Epithelial cell of prostate (primary cell): Measurements from ENCODE around the gene C14orf119.

Experiments used
- DNase-seq: peaks from one replicate; pipeline ENCODE4 v3.0.0-alpha.2; 2011; ENCODE audit warnings: low read depth, low spot score
- H3K27ac ChIP-seq: fragments of 450-650 bp; 2 replicates; pipeline ENCODE4 v1.5.1; 2017; ENCODE audit warnings: mild to moderate bottlenecking

The C14orf119 gene

DNA sequence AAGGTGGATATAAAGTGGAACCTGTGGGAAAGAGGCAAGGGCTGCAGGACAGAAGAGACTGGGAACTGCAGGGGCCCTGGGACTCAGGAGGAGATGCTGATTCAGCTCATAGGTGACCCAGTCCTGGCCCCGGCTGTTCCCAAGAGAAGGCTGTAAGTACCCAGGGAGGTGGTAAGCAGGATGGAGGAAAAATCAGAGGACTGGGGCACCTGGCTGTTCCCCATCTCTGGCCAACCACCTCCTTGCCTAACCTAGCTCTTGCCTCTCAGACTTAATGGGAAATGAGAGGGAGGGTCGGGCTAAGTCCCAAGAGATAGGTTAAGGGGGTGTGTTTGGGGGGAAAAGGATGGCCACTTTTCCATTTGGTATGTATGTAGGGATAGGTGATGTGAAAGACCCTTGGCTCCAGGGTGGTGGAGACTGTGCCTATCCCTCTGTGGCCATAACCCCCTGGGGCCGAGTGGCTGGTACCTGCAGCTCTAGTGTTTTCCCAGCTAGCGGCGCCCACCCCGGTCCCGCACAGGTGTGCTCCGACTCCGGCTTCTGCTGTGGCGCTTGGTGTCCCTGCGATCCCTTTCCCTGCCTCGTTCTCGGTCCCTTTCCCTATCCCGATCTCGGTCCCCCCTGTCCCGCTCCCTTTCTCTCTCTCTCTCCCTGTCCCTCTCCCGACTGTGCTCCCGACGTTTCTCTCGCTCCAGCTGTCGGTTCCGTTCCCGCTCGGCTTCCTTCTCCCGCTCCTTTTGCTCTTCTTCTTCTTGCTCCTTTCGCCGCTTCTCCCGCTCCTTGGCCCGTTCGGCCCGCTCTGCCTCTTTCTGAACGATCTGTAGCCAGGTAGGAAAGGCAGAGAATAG, 36.4 kb upstream of the C14orf119 start:
- peak overlapping the region; percentile 47 for H3K27ac ChIP-seq
- no peak for DNase-seq

DNA sequence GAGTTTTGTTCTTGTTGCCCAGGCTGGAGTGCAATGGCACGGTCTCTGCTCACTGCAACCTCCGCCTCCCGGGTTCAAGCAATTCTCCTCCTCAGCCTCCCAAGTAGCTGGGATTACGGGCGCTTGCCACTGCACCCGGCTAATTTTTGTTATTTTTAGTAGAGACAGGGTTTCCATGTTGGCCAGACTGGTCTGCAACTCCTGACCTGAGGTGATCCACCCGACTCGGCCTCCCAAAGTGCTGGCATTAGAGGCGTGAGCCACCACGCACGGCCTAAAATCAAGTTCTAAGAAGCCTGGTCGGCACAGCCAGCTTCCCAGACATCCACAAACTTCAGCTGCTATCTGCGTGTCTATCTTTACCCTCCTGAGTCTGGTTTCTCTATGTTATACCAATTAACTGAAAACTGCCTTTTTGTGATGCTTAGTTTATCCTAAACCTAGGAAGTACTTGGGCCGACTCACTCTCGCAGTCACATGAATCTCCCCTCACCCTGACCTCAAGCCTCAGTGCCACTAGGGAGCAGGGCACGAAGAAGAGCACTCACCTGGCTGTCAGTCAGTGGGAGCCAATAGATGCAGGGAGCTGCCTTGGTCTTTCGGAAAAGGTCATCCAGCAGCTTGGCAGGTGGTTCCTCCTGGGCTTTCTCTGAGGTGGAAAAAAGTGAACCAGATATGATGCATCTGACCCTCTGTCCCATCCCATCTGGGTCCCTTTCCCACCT, 34.6 kb upstream of the C14orf119 start:
- H3K27ac ChIP-seq, result no peak overlapping the region
- no peak for DNase-seq

DNA sequence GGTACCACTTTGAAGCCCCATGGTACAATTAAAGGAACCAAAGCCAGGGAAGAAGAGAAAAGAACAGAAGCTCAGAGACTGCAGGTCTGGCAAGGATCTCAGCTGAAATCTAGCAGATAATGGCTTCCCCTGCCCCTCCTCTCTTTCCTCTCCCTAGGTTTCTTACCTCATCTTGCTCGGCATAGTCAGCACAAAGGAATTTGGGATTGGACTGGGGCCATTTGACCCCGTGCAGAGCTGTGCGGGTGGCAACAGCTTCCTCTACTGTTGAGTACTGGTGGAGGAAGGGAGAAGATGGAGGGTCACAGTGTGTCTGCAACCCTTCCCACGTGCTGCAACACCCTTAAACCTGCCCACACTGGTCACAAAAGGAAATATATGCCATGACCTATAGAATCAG, 33.3 kb upstream of the C14orf119 start:
- peak; percentile 57 for DNase-seq
- peak overlapping the region; percentile 65 for H3K27ac ChIP-seq

DNA sequence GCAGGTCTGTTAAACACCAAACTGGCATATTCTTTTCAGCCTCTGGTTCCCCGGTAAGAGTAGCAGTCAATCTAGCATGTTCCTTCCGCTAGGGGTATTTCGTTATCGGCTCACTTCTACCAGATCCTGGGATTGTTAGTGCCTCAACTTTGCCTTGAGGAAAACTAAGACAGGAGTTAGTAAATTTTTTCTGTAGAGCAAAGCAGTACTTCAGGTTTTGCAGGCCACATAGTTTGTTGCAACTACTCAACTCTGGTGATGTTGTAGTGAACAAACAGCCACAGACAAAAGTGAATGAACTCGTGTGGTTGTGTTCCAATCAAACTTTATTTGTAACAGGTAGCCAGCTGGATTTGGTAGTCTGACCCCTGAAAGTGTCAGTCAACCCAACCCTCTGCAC, 31.7 kb upstream of the C14orf119 start:
- peak overlapping the region; percentile 65 for H3K27ac ChIP-seq
- no peak for DNase-seq

DNA sequence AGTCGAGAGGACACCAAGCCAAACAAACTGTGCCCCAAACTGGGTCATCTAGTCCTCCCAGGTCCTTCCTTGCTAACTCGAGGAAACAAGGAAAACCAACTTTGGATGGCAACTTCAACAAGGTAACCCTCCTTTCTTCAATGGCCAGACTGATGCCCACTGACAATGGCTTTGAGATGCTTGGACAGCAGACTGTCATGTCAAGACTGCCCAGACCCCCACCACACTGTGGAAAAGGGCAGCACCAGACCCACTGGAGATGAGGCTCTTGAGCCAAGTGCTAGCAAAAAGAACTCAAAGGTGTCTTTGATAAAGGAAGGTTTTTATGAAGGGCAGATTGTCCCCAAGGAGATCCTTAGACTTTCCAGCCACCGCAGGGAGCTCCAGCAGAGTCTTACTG, 28.9 kb upstream of the C14orf119 start:
- DNase-seq, result no peak
- H3K27ac ChIP-seq, result no peak overlapping the region

DNA sequence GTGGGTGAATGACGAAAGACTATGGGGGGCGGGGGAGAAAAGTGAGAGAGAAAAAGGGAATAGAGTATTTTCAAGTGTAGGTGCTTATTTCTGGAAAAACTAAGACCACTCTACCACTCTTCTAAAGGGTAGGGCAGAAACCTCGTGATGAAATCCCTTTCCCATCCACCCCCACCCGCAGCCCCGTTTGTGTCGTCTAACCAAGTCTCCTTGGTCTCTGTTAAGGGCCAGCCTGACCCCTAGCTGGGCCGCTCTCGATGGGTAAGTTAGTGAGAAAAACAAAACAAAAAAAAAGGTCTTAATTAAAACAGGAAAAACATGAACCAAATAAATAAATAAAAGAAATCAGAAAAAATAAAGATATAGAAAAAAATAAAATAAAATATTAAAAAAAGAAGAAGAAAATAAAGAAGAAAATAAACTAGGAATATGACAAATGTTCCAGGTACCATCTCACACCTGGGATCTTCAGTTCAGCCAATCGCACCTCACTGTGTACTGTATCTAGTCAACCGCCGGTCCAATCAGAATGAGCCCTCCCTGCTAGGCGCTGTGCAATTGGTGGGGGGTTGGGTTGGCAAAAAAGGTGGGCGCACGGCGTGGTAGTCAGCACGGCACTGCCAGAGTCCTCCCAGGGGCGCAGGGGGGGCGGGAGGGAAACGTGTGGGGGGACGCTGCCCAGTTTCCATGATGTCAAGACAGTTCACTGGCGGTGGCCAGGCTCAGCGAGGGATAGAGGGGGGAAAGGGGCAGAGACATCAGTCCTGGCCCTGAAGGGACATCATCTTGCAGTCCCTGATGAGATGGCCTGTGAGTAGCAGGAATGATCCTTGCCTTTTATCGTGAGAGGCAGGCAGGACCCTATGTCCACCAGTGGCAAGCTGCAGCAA, 28.2 kb upstream of the C14orf119 start:
- H3K27ac ChIP-seq, result no peak overlapping the region
- no peak for DNase-seq

DNA sequence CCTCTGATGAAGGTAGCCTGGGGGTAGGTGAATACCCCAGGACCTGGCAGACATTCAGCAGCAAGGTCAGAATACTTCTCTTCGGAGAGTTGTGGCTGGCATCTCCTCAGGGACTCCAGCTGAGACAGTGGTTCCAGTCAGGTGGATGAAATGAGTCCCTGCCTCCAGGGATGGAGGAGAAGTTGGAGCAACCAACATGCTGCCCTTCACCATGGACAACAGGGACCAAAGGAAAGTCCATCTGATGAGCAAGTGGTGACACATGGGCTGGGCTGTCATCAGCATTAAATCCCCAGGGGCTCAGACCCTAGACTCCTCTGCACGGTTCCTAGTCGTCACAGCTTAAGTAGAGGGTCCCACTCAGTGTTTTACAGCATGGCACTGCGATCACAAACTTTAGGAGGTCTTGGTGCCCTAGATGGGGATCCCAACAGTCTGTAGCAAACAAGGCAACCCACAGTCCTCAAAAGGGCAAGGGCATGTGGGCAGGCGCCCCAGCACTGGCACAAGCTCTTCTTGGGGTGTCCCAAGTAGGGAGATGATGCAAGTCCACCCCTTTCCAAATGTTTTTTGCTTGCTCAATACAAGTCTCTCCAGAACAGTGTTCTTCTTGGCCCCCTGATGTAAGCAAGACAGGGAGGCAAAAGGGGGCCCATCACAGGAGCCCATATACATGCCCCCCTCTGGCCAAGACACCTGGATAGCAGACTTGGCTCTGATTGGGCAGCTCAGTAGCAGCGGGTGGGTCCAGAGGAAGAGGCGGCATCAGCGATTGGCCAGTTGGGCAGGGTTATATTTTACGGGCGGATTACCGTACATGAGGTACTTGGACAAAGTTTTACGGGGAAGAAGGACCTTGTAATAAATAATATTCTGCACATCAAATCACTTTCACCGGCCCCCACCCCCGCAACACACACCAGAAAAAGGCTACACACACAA, 27.2 kb upstream of the C14orf119 start:
- H3K27ac ChIP-seq, result no peak overlapping the region
- no peak for DNase-seq

DNA sequence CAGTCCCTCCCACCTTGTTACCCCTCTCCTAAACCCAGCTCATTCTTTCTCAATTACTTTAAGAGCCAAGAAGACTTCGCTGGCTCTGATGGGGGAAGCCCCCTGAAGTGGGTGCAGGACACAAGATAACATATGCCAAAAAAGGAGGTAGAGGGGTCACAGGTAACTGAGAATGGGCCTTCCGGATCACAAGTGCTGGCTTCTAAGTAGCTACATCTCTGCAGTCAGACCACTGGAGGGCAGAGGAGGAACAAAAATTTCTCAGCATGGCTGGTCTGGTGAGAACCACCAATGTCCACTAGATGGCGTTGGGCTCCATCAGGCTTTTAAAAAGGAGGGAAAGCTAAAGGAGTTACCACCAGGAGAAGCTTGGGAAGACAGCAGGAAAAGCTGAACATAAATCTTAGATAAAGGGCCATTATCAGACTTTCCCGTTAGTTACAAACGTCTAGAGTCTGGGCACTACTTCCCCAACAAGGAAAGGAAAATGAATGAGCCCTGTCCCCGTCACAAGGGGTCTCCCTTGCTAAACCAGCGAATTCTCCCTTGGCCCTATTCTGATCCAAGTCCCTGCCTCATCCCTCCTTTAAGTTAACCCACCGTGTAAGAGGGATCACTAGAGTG, 26.4 kb upstream of the C14orf119 start:
- DNase-seq, result peak; percentile 50
- H3K27ac ChIP-seq, result no peak overlapping the region

DNA sequence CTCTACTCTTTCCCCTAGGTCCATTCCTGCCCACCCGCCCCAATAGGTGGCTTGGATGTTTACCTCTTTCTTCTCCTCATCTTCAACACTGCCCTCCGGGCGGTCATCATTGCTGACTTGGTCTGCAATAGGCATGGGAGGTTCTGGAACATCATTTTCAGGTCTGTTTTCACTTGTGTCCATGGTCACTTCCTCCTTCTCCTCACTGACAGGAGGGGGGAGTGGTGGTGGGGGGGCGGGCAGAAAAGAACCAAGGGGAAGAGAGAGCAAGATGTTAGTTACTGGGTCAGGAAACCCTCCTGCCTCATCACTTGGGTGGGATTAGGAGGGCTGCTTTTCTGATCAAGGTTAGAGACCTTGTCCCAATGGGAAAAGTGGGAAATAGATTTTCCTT, 25.9 kb upstream of the C14orf119 start:
- no peak overlapping the region for H3K27ac ChIP-seq
- DNase-seq, result no peak

DNA sequence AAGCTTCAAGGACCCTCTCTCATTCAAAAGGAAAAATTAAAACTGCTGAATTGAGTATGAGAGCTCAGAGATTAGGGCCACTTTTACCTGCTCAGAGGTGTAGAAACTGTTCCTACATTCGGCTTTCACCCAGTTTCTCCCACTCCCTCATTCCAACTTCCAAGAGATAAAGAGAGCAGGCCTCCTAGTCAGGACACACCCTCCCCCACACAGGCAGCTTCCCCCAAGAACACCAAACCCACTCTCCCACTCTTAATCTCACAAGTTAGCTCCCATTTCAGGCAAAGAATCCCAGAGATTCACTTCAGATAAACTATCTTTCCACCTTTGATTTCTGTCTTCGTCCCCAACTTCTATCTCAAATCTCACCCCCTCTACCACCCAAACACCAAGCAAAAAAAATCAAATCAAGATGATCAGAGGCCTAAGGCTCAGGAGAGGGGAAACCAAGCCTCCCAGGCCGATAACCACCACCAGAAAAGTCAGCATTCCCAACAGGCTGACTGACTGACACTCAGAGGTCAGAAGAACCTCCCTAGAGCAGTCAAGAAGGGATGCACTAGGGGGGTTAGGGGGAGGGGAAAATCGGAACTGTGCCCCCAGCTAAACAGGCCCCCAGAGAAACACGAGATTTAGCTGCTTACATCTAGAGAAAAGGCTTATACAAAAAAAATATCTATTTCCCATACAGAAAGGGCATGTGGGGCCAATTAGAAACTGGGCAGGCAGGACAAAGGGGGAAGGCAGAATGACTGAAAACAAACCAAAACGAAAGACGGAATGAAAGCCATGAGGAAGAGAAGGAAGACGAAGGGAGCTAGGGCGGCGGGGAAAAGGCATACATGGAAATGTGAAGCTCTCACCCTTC, 24.8 kb upstream of the C14orf119 start:
- H3K27ac ChIP-seq, result peak overlapping the region; percentile 72
- no peak for DNase-seq

DNA sequence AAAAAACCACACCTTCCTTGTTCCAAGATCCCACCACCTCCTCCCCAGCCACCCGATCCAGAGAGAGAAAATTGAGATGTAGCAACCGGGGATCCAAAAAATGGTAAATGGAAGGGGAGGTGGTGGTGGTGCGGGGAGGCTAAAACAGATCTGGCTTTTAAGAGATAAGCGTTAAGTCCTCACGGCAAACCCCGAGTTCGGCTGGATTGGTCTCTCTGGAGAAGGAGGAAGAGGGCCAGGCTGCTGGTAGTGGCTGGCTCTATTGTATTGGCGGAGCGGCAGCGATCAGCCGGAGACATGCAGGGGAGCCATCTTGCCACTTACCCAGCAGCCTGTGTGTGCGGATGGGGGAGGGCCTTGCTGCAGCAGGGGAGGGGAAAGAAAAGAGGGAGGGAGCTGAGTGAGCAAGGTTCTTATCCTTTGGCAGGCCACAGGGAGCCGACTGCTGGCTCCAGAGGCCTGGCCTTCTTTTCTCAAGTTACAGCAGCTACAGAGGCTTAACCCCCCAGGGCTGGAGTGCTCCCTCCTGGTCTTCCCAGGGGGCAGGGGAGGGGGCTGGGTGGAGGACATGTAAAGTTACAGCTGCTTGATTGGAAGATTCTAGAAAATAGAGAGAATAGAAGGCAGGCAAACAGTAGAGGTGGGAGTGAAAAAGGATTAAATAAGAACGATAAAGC, 23.9 kb upstream of the C14orf119 start:
- peak; percentile 72 for DNase-seq

DNA sequence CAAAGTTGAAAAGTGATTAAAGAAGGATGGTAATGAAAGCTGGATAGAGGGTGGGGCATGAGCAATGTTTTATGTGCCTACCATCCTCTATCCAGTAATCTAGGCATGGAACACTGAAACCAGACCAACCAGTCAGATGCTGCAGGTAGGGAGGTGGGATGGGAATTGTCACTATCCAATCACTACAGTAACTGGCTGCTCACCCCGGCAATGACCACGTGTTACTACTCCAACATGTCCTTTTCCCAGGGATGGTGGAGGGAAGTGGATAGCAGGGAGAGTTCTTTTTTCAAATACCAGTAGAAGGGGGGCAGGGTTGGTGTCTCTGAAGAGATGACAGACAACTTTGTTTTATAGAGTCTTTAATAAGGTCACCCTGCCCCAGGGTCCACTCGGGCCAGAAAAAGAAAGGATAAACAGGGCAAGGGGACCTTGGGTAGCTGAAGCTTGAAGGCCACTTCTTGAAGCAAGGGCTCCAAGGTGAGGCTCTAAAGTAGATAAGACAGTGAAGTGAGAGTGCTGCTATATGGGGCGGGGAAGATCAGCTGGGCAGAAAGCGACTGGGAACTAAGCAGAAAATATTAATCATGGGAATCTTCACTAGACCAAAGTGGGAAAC, 23.3 kb upstream of the C14orf119 start:
- H3K27ac ChIP-seq, result peak overlapping the region; percentile 72
- no peak for DNase-seq

More for the DNA sequence above, 23.9 kb upstream of the C14orf119 start:
- H3K27ac ChIP-seq, result peak overlapping the region; percentile 72

DNA sequence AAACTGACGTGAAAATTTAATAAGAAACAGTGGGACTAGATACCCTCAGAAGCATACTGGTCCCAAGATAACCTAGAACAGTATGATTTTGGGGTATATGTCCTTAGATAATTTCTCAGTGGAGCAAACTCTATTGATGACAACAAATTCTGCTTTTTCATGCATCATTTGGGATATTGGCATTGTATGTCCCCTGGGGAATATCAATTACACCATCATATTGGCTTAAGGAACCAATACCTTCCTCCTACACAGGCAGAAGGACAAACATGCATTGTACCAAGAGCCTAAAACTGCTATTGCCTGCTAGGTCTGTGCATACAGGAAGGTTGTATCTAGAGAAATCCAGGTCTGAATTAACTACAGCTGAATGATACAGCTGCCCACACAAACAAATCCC, 20.4 kb upstream of the C14orf119 start:
- H3K27ac ChIP-seq, result no peak overlapping the region
- no peak for DNase-seq

DNA sequence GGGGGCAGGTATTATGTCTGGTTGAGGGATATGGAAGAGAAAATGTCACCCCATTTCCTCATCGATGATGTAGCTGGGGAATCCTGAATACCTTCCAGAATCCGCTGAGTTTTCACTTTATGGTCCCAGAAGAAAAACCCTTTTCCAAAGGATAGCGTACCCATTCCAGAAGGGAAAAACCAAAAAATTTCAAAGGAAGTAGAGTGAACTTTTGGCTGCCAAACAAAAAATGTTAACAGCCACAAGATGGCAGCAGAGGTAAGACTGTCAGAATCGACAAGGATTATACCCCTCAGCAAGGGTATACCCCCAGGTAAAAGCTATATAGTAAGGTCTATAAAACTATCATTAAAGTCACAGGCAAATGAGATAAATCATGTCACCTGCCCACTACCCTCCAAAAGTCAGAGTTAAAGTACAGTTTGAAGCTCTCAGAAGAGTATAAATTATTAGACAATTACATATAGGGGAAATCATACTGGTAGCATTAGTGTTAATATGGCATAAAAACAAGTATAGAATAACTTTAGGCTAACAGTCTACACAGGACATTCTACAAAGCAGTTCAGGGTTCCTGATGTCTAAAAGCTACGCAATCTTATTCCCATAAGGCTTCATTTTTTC, 18.4 kb upstream of the C14orf119 start:
- no peak for DNase-seq
- H3K27ac ChIP-seq, result no peak overlapping the region

DNA sequence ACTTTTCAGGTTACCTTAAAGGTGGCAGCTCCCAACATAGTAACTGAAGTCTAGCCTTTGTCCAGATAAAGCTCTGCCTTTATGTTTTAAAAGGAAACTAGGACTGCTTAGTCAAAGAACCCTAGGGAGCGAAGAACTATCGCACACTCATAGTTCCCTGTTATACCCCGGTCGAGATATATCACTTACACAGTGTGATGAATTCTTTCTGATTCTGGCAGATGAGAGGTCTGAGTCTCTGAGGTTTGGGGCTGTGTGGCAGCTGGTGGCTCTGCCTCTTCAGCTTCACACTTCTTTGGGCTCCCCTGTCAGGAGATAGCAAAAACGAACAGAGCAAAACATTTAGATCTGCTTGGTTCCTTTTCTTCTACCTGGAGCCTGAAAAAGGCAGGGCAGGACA, 17.3 kb upstream of the C14orf119 start:
- DNase-seq, result no peak
- H3K27ac ChIP-seq, result peak overlapping the region; percentile 77

DNA sequence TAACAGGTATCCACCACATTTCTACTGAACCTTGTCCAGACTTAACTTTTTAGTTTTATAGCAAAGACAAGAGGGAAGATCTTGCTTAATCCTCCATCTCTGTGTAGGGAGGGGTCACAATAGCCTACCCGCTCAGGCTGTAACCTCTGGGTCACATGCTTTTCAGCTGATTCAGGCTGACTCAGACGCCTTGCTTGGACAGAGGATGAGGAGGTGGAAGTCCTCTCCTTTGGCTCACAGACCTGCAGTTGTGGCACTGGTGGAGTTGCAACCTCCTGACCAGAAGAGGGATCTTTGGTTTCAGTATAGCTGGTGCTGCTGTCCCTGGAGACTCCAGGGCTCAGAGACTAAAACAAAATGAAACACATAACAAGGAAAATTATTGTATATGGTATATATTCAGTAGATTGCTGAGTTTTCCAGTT, 16.6 kb upstream of the C14orf119 start:
- peak overlapping the region; percentile 77 for H3K27ac ChIP-seq
- DNase-seq, result peak; percentile 57

DNA sequence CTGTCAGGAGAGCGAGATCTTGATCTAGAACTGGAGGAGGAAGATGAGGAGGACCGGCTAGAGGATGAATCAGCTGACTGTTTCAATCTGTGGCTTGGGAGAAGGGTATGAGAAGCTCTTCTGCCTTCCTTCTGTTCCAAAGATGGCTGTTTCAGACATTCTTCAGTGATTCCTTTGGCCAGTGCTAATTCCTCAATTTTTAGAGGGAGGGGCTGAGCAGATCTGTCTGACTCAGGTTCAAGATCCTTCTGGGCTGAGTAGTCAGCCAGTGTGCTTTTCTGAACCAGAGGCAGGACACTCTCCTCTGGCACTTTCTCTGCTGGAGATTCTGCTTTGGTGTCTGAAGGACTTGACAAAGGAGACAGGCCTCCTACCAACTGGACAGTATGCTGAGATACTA, 15.6 kb upstream of the C14orf119 start:
- no peak for DNase-seq
- peak overlapping the region; percentile 77 for H3K27ac ChIP-seq
